Brain microvascular endothelial cell (primary cell): ENCODE data around the gene SNU13.

Experiments used
- DNase-seq: peaks from one replicate; pipeline ENCODE4 v3.0.0-alpha.2; 2020
- H3K27ac ChIP-seq: fragments of 250-450 bp; sonication (Bioruptor Pico); 2 replicates; pipeline ENCODE4 v1.5.1; 2020; ENCODE audit warnings: mild to moderate bottlenecking, moderate library complexity
- H3K27me3 ChIP-seq: fragments of 250-450 bp; sonication (Bioruptor Pico); replicated peaks from 2 replicates; pipeline ENCODE4 v1.5.1; 2020; ENCODE audit warnings: mild to moderate bottlenecking
- H3K36me3 ChIP-seq: fragments of 250-450 bp; sonication (Bioruptor Pico); replicated peaks from 2 replicates; pipeline ENCODE4 v1.5.1; 2020; ENCODE audit warnings: mild to moderate bottlenecking
- H3K4me3 ChIP-seq: 2 replicates; pipeline ENCODE4 v1.5.1; 2011; ENCODE audit warnings: low read depth, mild to moderate bottlenecking, control low read depth, low read length, moderate library complexity
- CTCF ChIP-seq: IDR thresholded peaks from 2 replicates; pipeline ENCODE4 v1.5.1; 2011; ENCODE audit warnings: low read depth, mild to moderate bottlenecking, moderate library complexity, low read length, control low read depth, inconsistent platforms; ENCODE audit errors: missing control alignments
- in situ Hi-C: cut with HindIII; loops from 2 replicates; pipeline ENCODE4 v1.10.0; 2017; ENCODE audit warnings: low sequenced_read_pairs, low pct_ligation_motif_present

The SNU13 gene

GRCh38 chr22:41625577-41625976 lies 63.1 kb downstream of the SNU13 start:
- Histone ChIP-seq H3K36me3 (peaks cover 51% of the 10 kb centered on the region), H3K27me3 (no peaks in the 10 kb centered on the region), H3K27ac (no peak overlapping the region), H3K4me3 (no peak overlapping the region)
- in situ Hi-C loops: no loop called here
- no peak for DNase-seq
- TF ChIP-seq CTCF: no peak
